ENCODE data around the gene RBFA.

The RBFA gene

DNA sequence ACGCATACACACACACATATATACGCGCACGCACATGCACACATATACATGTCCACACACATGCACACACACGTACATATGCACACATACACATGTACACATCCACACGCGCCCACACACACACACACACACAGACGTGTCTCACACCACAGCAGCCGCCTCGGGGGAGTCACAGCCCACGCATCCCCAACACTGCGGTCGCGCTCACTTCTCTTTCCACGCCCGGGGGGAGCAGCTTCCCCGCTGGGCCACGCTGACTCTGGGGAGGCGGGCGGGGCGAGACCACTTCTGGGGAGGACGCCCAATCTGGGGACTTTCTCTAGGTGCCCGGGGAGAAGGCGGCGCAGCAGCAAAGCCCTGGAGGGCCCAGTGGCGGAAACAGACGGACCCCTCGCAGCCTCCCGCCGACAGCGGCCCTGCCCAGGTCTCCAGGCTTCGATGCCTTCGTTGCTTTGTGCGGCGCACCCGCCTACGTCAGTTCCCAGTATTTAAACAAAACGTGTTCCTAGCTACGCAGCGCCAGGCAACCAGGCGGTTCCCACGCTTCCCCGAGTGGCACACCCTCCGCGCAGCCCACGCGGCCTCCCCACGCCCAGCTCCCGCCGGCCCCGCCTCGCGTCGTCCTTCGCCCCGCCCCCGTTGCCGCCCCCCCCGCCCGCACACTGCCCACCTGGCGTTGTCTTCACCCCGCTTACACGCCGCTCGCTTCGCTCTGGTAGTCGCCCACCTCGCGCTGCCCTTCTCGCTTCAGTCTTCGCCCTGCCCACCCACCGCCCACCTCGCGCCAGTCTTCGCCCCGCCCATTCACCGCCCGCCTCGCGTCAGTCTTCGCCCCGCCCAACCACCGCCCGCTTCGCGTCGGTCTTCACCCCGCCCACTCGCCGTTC, 810 bp upstream of the RBFA start:
- Histone ChIP-seq H3K4me3 (ENCODE audit: low read length) (peak overlapping the region; percentile 77), H3K27me3 (ENCODE audit: control insufficient read depth, insufficient read depth, low read length) (no peaks in the 10 kb centered on the region), H3K4me2 (ENCODE audit: low read length) (peak overlapping the region; percentile 95), H3K36me3 (ENCODE audit: insufficient read depth, low read length) (peaks cover 6% of the 10 kb centered on the region), H3K4me1 (ENCODE audit: control insufficient read depth, insufficient read depth, low read length) (peaks cover 10% of the 10 kb centered on the region), H3K9me3 (replicated peaks; ENCODE audit: low read length) (no peaks in the 10 kb centered on the region), H3K9ac (ENCODE audit: low read depth, low read length) (peak overlapping the region; percentile 81)

DNA sequence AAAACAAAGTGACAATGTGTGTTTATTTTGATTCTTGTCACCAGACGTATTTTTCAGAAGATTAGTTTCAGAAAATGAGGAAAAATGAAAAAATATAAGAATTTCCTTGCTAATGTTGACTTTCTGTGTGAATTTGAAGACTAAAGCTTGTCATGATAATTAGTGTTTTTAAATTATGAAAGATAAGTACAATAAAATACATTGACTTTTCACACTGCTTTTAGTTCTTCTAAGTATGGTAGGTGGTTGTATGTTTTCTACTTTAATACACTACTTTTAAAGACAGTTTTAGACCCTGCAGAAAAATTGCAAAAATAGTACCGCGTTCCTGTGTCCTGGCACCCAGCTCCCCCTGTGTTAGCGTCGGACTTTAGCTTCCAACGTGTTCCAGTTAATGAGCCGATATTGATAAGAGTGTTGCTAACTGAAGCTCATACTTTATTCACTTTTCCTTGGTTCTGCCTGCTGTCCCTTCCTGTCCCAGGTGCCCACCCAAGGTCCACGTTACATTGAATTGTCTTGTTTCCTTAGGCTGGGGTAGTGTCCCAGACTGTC, 695 bp downstream of the RBFA start:
- Histone ChIP-seq H3K27me3 (ENCODE audit: control insufficient read depth, insufficient read depth, low read length) (no peaks in the 10 kb centered on the region), H3K9me3 (replicated peaks; ENCODE audit: low read length) (no peaks in the 10 kb centered on the region), H3K4me3 (ENCODE audit: low read length) (peak overlapping the region; percentile 96), H3K9ac (ENCODE audit: low read depth, low read length) (peak overlapping the region; percentile 88), H3K36me3 (ENCODE audit: insufficient read depth, low read length) (peaks cover 15% of the 10 kb centered on the region), H3K4me1 (ENCODE audit: control insufficient read depth, insufficient read depth, low read length) (peaks cover 10% of the 10 kb centered on the region), H3K4me2 (ENCODE audit: low read length) (peak overlapping the region; percentile 93)

DNA sequence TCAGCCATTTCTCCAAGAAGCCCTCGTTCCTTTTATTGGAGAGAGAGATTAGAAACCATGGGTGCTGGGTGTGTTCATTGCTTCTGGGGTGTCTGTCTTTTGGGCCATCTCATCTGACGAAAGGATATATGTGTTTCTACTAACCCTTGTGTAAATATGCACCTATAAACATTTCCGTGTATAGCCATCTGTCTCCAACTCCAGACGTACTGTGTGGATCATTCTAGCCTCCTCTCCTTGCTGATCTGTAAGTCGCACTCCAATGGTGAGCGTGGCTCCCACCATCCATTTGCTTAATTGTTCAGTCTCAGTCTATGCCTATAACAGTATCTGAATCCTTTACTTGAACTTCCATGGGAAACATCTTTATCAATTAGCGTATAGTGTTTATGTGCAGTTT, 1.8 kb downstream of the RBFA start:
- peaks cover 10% of the 10 kb centered on the region for H3K4me1 ChIP-seq (ENCODE audit: control insufficient read depth, insufficient read depth, low read length)
- H3K4me2 ChIP-seq (ENCODE audit: low read length), result peak overlapping the region; percentile 93
- H3K27me3 ChIP-seq (ENCODE audit: control insufficient read depth, insufficient read depth, low read length), result no peaks in the 10 kb centered on the region
- H3K36me3 ChIP-seq (ENCODE audit: insufficient read depth, low read length), result peaks cover 17% of the 10 kb centered on the region
- H3K4me3 ChIP-seq (ENCODE audit: low read length), result peak overlapping the region; percentile 96
- no peaks in the 10 kb centered on the region for H3K9me3 ChIP-seq (replicated peaks; ENCODE audit: low read length)
- H3K9ac ChIP-seq (ENCODE audit: low read depth, low read length), result no peak overlapping the region

DNA sequence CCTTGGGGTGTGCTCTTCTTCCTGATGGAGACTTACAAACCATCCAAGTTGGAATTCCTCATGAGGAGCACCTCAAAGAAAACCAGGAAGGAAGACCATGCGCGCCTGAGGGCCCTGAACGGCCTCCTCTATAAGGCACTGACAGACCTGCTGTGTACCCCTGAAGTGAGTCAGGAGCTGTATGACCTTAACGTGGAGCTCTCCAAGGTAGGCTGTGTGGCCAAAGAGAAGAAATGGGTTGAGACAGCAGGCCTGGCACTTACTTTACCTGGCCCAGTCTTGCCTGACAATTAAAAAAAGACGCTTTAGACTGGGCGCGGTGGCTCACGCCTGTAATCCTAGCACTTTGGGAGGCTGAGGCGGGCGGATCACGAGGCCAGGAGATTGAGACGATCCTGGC, 3.1 kb downstream of the RBFA start:
- peaks cover 10% of the 10 kb centered on the region for H3K4me1 ChIP-seq (ENCODE audit: control insufficient read depth, insufficient read depth, low read length)
- H3K4me2 ChIP-seq (ENCODE audit: low read length), result no peak overlapping the region
- H3K9me3 ChIP-seq (replicated peaks; ENCODE audit: low read length), result no peaks in the 10 kb centered on the region
- H3K9ac ChIP-seq (ENCODE audit: low read depth, low read length), result no peak overlapping the region
- H3K36me3 ChIP-seq (ENCODE audit: insufficient read depth, low read length), result peaks cover 22% of the 10 kb centered on the region
- no peaks in the 10 kb centered on the region for H3K27me3 ChIP-seq (ENCODE audit: control insufficient read depth, insufficient read depth, low read length)
- H3K4me3 ChIP-seq (ENCODE audit: low read length), result no peak overlapping the region

DNA sequence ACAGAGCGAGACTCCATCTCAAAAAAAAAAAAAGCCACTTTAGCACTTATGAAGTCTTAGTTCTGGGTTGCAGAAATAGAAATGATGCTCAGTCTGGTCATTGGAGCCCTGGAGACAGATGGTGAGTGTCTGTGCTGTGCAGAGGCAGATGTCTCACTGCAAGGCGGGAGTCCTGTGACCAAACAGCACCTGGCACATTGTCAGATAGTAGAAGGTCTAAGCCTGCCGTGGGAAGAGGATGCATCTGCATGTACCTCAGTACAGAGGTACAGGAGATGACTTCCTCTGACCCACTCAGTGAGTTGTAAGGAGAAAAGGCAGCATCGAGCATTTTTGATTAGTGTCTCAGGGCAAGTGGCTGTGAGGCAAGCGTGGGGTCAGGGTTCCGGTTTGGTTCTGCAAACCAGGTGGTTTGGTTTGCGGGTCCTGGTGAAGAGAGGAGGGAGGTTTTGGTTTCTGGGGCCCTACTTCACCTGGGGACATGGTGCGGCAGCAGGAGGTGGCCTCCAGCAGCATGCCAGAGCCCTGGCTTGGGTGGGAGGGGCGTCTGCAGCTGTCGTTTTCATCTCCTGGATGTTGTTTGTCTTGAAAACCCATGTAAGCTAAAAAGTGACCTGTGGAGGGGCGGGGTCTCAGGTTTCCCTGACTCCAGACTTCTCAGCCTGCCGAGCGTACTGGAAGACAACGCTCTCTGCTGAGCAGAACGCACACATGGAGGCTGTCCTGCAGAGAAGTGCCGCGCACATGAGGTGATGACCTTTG, 3.8 kb downstream of the RBFA start:
- Histone ChIP-seq H3K27me3 (ENCODE audit: control insufficient read depth, insufficient read depth, low read length) (no peaks in the 10 kb centered on the region), H3K9ac (ENCODE audit: low read depth, low read length) (no peak overlapping the region), H3K9me3 (replicated peaks; ENCODE audit: low read length) (no peaks in the 10 kb centered on the region), H3K4me2 (ENCODE audit: low read length) (no peak overlapping the region), H3K36me3 (ENCODE audit: insufficient read depth, low read length) (peaks cover 22% of the 10 kb centered on the region), H3K4me1 (ENCODE audit: control insufficient read depth, insufficient read depth, low read length) (peaks cover 10% of the 10 kb centered on the region), H3K4me3 (ENCODE audit: low read length) (no peak overlapping the region)

DNA sequence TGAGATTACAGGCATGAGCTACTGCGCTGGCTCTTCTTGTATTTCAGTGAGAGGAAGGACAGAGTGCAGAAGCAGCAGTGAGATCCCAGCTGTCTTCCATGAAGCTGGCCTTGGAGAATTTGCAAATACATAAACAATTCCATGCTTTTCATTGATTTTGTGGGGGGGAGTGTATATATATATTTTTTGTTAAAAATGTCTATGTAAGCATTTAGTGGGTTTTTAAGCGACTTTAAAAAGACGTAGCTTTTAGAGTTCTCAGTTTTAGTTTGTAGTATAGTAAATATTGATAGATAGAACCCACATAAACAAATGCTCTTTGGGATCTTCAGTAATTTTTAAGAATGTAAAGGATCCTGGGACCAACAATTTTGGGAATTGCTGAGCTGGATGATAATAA, 6.3 kb downstream of the RBFA start:
- no peak overlapping the region for H3K4me2 ChIP-seq (ENCODE audit: low read length)
- no peaks in the 10 kb centered on the region for H3K27me3 ChIP-seq (ENCODE audit: control insufficient read depth, insufficient read depth, low read length)
- H3K9me3 ChIP-seq (replicated peaks; ENCODE audit: low read length), result no peaks in the 10 kb centered on the region
- no peak overlapping the region for H3K9ac ChIP-seq (ENCODE audit: low read depth, low read length)
- no peak overlapping the region for H3K4me3 ChIP-seq (ENCODE audit: low read length)
- H3K4me1 ChIP-seq (ENCODE audit: control insufficient read depth, insufficient read depth, low read length), result peaks cover 5% of the 10 kb centered on the region
- peaks cover 38% of the 10 kb centered on the region for H3K36me3 ChIP-seq (ENCODE audit: insufficient read depth, low read length)

DNA sequence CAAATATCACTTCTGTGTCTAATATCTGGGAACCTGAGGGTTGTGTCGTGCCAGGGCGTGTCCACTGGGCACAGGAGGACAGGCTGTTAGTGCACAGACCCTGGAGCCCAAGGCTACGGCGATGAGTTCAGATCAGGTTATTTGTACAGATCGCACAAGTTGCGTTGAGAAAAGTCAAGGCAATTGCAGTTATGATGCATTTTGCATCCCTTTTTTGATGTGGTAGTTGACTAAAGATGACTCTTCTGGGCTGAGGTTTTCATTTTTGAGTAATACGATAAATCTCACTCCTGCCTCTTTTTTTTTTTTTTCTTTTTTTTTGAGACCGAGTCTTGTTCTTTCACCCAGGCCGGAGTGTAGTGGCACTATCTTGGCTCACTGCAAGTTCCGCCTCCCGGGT, 7.2 kb downstream of the RBFA start:
- Histone ChIP-seq H3K4me3 (ENCODE audit: low read length) (no peak overlapping the region), H3K4me1 (ENCODE audit: control insufficient read depth, insufficient read depth, low read length) (no peaks in the 10 kb centered on the region), H3K36me3 (ENCODE audit: insufficient read depth, low read length) (peaks cover 46% of the 10 kb centered on the region), H3K9me3 (replicated peaks; ENCODE audit: low read length) (no peaks in the 10 kb centered on the region), H3K9ac (ENCODE audit: low read depth, low read length) (no peak overlapping the region), H3K27me3 (ENCODE audit: control insufficient read depth, insufficient read depth, low read length) (no peaks in the 10 kb centered on the region), H3K4me2 (ENCODE audit: low read length) (no peak overlapping the region)

DNA sequence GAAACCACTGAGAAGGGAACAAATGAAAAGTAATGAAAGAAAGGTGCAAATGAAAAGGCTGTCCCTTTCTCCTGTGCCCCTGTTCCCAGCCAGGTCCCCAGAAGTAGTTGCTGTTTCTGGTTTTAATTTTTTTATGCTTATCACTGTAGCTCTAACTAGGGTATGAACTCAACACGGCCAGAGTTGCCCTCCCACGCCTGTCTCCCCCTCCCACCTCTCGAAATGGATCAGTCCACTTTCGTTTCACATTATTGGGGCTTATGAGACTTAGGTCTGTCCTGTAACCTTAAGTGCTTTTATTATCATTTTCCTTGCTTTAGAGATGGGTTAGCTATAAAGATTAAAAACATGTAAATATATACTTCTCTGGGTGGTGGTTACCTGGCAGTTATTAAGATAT, 8.6 kb downstream of the RBFA start:
- Histone ChIP-seq H3K4me3 (ENCODE audit: low read length) (no peak overlapping the region), H3K9ac (ENCODE audit: low read depth, low read length) (no peak overlapping the region), H3K36me3 (ENCODE audit: insufficient read depth, low read length) (peaks cover 55% of the 10 kb centered on the region), H3K4me1 (ENCODE audit: control insufficient read depth, insufficient read depth, low read length) (no peaks in the 10 kb centered on the region), H3K27me3 (ENCODE audit: control insufficient read depth, insufficient read depth, low read length) (no peaks in the 10 kb centered on the region), H3K4me2 (ENCODE audit: low read length) (no peak overlapping the region), H3K9me3 (replicated peaks; ENCODE audit: low read length) (no peaks in the 10 kb centered on the region)

DNA sequence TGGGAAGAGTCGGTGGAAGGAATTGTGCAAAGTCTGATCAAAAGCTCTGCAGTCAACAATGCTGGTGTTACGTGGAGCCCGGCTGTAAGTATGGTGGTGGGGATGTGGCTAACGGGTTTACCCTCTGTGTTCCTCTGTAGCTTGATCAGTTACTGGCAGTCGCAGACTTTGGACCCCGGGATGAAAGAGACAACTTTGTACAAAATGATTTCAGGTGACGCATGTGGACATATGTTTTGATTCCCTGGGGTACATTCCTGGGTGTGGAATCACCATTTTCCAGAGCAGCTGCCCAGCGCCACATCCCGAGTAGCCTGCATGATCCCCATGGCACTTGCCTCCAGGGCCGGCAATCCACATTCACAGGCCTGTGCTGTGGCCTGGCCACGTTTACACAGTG, 9.8 kb downstream of the RBFA start:
- Histone ChIP-seq H3K36me3 (ENCODE audit: insufficient read depth, low read length) (peaks cover 54% of the 10 kb centered on the region), H3K27me3 (ENCODE audit: control insufficient read depth, insufficient read depth, low read length) (no peaks in the 10 kb centered on the region), H3K4me1 (ENCODE audit: control insufficient read depth, insufficient read depth, low read length) (no peaks in the 10 kb centered on the region), H3K9ac (ENCODE audit: low read depth, low read length) (no peak overlapping the region), H3K4me2 (ENCODE audit: low read length) (no peak overlapping the region), H3K4me3 (ENCODE audit: low read length) (no peak overlapping the region), H3K9me3 (replicated peaks; ENCODE audit: low read length) (no peaks in the 10 kb centered on the region)

DNA sequence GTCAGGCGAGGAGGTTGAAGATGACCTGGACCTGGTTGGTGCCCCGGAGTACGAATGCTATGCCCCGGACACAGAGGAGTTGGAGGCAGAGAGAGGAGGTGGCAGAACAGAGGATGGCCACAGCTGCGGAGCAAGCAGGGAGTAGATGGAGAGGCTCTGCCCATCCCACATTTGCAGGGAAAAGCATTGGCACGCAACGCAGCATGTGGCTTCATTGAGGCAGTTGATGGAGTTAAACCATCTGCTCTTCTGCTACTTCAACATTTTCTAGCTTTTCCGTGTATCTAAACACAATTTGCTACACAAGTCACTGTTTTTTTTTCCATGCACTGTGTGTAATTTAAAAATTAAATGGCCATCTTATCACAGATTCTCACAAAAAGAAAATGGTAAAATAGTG, 11.8 kb downstream of the RBFA start:
- H3K4me2 ChIP-seq (ENCODE audit: low read length), result no peak overlapping the region
- H3K9ac ChIP-seq (ENCODE audit: low read depth, low read length), result no peak overlapping the region
- H3K9me3 ChIP-seq (replicated peaks; ENCODE audit: low read length), result peaks cover 4% of the 10 kb centered on the region
- H3K4me1 ChIP-seq (ENCODE audit: control insufficient read depth, insufficient read depth, low read length), result no peaks in the 10 kb centered on the region
- H3K27me3 ChIP-seq (ENCODE audit: control insufficient read depth, insufficient read depth, low read length), result no peaks in the 10 kb centered on the region
- no peak overlapping the region for H3K4me3 ChIP-seq (ENCODE audit: low read length)
- H3K36me3 ChIP-seq (ENCODE audit: insufficient read depth, low read length), result peaks cover 54% of the 10 kb centered on the region

DNA sequence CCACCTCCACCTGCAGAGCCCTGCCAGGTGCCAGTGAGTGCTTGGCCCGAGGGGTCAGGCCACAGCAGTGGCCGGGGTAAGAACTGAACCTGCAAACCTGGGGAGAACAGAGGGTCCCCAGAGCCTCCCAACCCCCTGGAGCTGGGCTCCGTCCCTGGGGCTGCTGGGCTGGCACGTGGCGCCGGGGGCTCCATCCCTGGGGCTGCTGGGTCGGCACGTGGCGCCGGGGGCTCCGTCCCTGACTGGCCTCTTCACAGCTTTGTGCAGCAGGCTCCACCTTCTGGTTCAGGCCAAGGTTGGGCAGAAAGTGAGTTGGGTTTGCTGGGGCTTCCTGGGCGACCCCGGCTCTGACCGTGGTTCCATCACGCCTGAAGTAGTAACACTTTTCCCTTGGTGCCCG, 12.2 kb downstream of the RBFA start:
- Histone ChIP-seq H3K9ac (ENCODE audit: low read depth, low read length) (no peak overlapping the region), H3K36me3 (ENCODE audit: insufficient read depth, low read length) (peaks cover 52% of the 10 kb centered on the region), H3K4me2 (ENCODE audit: low read length) (no peak overlapping the region), H3K4me3 (ENCODE audit: low read length) (no peak overlapping the region), H3K4me1 (ENCODE audit: control insufficient read depth, insufficient read depth, low read length) (no peaks in the 10 kb centered on the region), H3K9me3 (replicated peaks; ENCODE audit: low read length) (peaks cover 5% of the 10 kb centered on the region), H3K27me3 (ENCODE audit: control insufficient read depth, insufficient read depth, low read length) (no peaks in the 10 kb centered on the region)
